CD1c-positive myeloid dendritic cell (primary cell): ENCODE measurements around the gene TRIM46.
"Not testable (repeated sequence)": the region's sequence is repeated elsewhere in the genome, so short reads cannot be mapped to it uniquely, and the experiment has no call there.

Experiments used
- DNase-seq: peaks from one replicate; pipeline ENCODE4 v3.0.0-alpha.2; 2016; ENCODE audit errors: extremely low spot score

Gene TRIM46

DNA sequence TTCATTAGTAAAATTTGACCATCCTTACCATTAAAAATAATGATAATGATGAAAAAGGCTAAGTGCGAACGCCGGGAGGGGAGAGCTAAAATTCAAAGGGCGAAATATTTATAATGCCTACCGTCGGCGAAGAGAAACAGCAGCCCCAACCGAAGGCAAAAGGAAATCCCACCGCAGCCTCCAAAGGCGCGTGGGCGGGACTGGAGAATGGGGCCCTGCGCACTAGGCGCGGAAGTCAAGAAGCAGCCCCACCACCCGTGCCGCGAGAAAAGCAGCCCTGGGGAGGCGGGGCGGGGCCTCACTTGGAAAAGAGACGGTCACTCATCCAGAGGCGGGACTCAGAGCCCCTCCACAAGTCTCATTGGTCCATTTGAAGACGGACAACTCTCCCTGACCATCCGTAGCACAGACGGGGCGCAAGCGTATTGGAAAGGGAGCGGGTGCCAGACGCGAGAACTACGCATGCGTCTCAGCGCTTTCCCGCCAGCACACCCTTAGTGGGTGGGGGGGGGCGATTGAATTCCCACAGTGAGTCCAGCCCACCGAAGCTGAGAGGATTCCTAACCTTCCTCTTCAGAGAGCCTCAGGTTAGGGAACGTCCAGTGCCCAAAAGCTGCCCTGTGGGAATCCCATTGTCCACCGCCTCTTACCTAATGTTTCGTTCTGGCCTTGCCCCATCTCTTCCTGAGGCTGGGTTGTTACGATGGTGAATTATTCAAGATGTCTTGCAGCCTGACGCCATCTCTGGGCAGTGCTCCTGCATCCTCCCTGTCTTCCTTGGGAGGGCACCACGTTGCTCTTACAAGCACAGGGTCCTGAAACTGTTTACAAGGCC lies 53.8 kb downstream of the TRIM46 start:
- peak; percentile 99 for DNase-seq

GRCh38 chr1:155228096-155228427 lies 54.4 kb downstream of the TRIM46 start:
- no peak for DNase-seq

- not testable (repeated sequence) for DNase-seq
These were observed 57.7 kb downstream of the TRIM46 start for GRCh38 chr1:155231302-155231701.

DNA sequence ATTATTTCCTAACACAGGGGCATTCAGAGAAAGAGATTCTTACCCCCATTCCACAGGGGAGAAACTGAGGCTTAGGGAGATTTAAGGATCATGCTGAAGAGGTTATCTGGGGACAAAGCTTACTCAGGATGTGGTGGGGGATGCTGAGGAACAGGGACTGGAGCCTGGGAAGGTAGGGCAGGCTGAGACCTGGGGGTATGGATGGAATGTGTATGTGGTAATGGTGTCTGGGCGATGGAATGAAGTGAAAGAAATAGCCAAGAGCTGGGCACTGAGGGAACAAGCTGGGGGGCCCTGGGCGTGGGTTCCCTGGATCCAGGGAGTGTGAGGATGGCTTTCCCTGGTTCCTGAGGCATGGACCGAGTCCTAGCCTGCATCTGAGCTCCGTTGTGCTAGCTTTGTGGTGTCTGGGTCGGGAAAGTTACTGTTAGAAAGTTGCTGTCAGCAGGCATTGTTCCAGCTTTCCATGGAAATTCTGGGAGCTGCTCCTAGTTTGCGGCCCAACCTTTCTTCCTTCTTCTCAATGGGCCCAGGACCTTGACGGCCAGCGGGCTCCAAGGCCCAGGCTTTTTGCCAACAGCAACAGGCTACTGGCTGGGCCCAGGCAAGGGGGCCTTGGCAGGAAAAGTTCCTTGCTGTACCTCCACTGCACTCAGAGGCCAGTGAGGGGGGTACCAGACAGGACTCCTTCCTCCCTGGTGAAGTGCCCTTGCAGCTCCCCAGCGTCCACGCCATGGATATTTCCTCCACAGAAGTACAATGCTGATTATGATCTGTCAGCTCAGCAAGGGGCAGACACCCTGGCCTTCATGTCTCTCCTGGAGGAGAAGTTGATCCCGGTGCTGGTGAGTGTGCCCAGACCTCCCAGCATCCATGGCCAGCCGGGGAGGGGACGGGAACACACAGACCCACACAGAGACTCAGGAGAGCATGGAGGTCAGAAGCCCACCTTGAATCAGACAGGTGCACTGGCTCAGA lies 58.6 kb downstream of the TRIM46 start:
- not testable (repeated sequence) for DNase-seq

DNA sequence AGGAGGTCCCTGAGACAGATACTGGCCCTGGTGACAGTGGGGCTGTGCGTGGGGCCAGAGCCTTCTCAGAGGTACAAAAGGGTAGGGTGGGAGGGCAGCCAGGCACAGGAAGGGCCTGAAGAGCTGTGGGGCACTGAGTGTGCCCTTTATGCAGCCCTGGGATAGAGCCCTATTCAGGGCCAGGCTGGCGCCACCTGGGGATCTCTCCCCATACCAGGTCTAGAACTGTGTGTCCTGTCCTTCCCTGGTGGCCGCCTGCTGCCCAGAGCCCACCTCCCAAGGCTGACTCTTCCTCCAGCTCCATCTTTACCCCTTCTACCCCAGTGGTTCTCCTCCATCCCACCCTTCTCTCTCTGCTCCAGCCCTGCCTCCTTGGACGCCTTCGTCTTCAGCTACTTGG lies 59.9 kb downstream of the TRIM46 start:
- DNase-seq: not testable (repeated sequence)
